ENCODE results near the gene CAPN14. TPM values are rescaled to one million over a fixed set of nuclear protein-coding genes. Genes with fewer than 3 reads are reported as not detected.

CAPN14 gene
- total RNA-seq, 4 donors from 2014 or later = 0.83 TPM; not detected in 3

GRCh38 chr2:31131871-31132270 lies 85.4 kb downstream of the CAPN14 start:
- DNase-seq = no peak
- Histone ChIP-seq H3K9me3 (no peaks in the 10 kb centered on the region), H3K4me1 (peaks cover 0 to 2% (median 0%) of the 10 kb centered on the region in 4 donors), H3K27ac (no peak overlapping the region), H3K27me3 (no peaks in the 10 kb centered on the region), H3K36me3 (no peaks in the 10 kb centered on the region), H3K4me3 (no peak overlapping the region)
- TF ChIP-seq POLR2A (IDR thresholded peaks at IDR 0.05) = no peak
- TF ChIP-seq, protein P1, sequence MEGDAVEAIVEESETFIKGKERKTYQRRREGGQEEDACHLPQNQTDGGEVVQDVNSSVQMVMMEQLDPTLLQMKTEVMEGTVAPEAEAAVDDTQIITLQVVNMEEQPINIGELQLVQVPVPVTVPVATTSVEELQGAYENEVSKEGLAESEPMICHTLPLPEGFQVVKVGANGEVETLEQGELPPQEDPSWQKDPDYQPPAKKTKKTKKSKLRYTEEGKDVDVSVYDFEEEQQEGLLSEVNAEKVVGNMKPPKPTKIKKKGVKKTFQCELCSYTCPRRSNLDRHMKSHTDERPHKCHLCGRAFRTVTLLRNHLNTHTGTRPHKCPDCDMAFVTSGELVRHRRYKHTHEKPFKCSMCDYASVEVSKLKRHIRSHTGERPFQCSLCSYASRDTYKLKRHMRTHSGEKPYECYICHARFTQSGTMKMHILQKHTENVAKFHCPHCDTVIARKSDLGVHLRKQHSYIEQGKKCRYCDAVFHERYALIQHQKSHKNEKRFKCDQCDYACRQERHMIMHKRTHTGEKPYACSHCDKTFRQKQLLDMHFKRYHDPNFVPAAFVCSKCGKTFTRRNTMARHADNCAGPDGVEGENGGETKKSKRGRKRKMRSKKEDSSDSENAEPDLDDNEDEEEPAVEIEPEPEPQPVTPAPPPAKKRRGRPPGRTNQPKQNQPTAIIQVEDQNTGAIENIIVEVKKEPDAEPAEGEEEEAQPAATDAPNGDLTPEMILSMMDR (IDR thresholded peaks at IDR 0.05) = no peak

DNA sequence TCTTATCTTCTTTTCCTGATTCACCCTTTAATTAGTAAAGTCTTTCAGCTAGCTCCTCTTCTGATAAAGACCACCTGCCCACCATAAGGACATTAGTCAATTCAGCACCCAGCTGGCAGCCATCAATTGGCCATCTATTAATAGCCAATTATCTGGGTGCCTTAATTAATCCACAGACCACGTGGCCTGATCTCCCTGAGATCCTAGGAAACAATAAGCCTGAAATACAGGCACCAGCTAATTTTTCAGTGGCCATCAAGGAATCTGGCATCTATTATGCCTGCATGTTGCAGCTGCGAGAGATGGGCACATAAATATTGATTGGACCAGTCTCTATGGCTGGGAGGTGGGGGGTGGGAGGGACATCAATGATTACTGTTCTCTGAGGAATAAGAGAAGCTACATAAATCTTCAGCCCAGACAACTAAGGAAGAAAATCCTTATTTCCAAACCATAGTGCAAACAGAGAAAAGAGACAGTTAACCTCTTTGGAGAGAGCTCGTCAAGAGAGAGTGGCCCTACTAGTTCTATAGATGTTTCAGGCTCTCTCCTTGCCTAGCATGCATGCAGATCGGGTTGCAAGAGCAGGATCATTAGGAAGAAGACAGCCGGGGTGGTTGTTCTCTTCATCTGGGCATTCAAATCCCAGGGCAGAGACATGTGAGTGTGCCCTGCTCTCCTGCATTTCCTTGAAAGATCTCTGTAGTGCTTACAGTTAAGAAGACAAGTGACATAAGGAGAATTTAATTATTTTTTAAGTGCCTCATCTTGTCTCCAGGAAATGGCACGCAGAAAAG lies 87.7 kb downstream of the CAPN14 start:
- Histone ChIP-seq H3K36me3 (no peaks in the 10 kb centered on the region), H3K4me1 (no peaks in the 10 kb centered on the region), H3K4me3 (no peak overlapping the region), H3K27ac (no peak overlapping the region), H3K9me3 (no peaks in the 10 kb centered on the region), H3K27me3 (no peaks in the 10 kb centered on the region)
- no peak for DNase-seq
- no peak for TF ChIP-seq POLR2A (IDR thresholded peaks at IDR 0.05)
- TF ChIP-seq, protein P1 (IDR thresholded peaks at IDR 0.05) = no peak

DNA sequence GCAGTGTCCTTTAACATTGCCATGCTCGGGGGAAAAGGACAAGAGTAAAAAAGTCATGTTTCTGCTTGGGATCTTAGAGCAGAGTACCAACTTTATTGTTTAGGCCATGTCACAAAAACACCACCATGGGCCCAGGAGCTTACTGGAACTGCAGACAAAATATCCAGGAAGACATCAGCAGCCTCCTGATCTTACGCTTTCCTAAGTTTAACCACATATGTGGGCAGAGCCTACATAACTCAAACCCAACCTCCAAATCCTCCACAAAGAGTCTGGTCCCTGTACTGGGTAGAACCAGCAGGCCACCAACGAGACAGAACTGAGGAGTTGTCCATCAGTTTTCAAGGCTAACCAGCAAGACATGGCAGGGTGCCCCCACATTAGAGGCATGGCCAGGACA lies 89.4 kb downstream of the CAPN14 start:
- no peak for DNase-seq
- Histone ChIP-seq H3K27ac (no peak overlapping the region), H3K4me3 (no peak overlapping the region), H3K27me3 (no peaks in the 10 kb centered on the region), H3K9me3 (no peaks in the 10 kb centered on the region), H3K4me1 (no peaks in the 10 kb centered on the region), H3K36me3 (no peaks in the 10 kb centered on the region)
- TF ChIP-seq POLR2A (IDR thresholded peaks at IDR 0.05) = no peak
- TF ChIP-seq, protein P1 (IDR thresholded peaks at IDR 0.05) = no peak

DNA sequence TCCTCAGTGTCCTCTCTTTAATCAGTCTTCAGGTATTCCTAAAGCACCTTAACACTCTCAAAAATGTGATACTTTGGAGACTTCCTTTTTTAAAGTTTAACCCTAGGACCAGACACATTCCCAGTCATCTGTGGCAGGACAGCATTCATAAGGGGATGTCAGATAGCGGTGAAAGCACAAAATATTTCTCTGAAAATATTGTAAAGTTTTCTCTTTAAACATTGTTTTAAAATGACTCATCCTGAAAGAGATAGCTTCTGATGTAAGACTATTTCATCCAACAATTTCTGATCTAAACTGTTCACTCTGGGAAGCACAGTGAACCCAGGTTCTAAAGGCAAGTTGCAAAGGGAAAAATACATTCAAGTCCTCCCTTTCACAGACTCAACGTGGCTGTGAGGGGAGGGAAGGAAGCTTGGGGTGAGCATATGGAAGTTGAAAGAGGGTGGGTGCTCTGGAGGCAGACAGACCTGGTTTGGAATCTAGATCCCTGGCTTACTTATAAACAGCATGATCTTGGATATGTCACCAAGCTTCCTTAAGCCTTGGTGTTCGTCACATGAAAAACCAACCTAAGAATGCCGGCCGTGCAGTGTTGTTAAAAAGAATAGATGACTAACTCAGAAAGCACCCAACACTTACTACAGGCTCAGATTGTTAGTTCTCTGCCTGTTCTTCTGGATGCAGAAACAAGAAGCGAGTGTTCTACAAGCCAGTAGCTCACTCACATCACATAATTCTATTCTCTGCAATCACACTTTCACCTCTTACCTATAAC lies 91.2 kb downstream of the CAPN14 start:
- H3K4me3 ChIP-seq = no peak overlapping the region
- H3K9me3 ChIP-seq = no peaks in the 10 kb centered on the region
- no peak overlapping the region for H3K27ac ChIP-seq
- no peaks in the 10 kb centered on the region for H3K27me3 ChIP-seq
- no peak for TF ChIP-seq POLR2A (IDR thresholded peaks at IDR 0.05)
- TF ChIP-seq, protein P1 (IDR thresholded peaks at IDR 0.05) = no peak
- DNase-seq = no peak
- no peaks in the 10 kb centered on the region for H3K36me3 ChIP-seq
- H3K4me1 ChIP-seq = no peaks in the 10 kb centered on the region

DNA sequence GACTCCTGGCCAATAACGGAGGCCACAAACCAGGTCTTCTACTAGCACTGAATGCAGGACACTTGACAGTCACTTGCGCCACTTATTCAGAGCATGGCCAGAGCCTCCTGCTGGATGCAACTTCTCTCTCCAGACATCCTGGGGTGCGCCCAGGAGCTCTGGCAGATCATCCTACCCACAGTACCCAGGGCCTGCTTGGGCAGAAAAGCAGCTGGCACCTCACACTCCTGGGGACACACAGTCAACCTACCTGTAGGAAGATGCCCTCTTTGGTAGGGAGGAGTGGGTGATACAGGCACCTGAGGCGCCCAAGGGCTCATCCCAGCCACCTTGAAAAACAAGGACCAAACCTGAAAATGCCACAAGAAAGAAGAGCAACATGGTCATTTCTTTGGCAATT lies 92.4 kb downstream of the CAPN14 start:
- Histone ChIP-seq H3K27ac (no peak overlapping the region), H3K4me3 (no peak overlapping the region), H3K4me1 (no peaks in the 10 kb centered on the region), H3K27me3 (no peaks in the 10 kb centered on the region), H3K9me3 (no peaks in the 10 kb centered on the region), H3K36me3 (no peaks in the 10 kb centered on the region)
- no peak for DNase-seq
- TF ChIP-seq, protein P1 (IDR thresholded peaks at IDR 0.05) = no peak
- no peak for TF ChIP-seq POLR2A (IDR thresholded peaks at IDR 0.05)

Small RNA genes lying within 50 kb of the gene (small RNA-seq; reads per million reads assigned to genes)
- 0 reads per million in 2 donors for gene RNA5SP90

Other genes with a start within 250 kb of the CAPN14 start
- gene GALNT14, start 79.1 kb downstream of the CAPN14 start, total RNA-seq = 10 to 100 TPM in 3 of 4 donors, 1 to 10 TPM in 1; 8.3 to 26.1 (median 16.3) TPM
- gene EHD3, start 16.6 kb upstream of the CAPN14 start, total RNA-seq = 10 to 100 TPM in 1 of 4 donors, 1 to 10 TPM in 2, under 1 TPM in 1; 0.88 to 20.6 (median 2.1) TPM
- 100 to 1,000 TPM in 1 of 4 donors, 10 to 100 TPM in 3; 19.0 to 108 (median 92.3) TPM for gene XDH, start 197.2 kb upstream of the CAPN14 start, total RNA-seq